C4-2B (cell line): ENCODE results near the gene SMOC1.

Experiments used
- H3K27ac ChIP-seq: fragments of 450-650 bp; 2 replicates; pipeline ENCODE4 v1.5.1; 2017
- ZFX ChIP-seq: fragments of 450-650 bp; IDR thresholded peaks from 2 replicates; pipeline ENCODE4 v1.6.1; 2017
- TF ChIP-seq, protein P1 (sequence below): fragments of 450-650 bp; conservative IDR thresholded peaks from 2 replicates; pipeline ENCODE4 v1.5.1; 2017; ENCODE audit warnings: mild to moderate bottlenecking

The SMOC1 gene

DNA sequence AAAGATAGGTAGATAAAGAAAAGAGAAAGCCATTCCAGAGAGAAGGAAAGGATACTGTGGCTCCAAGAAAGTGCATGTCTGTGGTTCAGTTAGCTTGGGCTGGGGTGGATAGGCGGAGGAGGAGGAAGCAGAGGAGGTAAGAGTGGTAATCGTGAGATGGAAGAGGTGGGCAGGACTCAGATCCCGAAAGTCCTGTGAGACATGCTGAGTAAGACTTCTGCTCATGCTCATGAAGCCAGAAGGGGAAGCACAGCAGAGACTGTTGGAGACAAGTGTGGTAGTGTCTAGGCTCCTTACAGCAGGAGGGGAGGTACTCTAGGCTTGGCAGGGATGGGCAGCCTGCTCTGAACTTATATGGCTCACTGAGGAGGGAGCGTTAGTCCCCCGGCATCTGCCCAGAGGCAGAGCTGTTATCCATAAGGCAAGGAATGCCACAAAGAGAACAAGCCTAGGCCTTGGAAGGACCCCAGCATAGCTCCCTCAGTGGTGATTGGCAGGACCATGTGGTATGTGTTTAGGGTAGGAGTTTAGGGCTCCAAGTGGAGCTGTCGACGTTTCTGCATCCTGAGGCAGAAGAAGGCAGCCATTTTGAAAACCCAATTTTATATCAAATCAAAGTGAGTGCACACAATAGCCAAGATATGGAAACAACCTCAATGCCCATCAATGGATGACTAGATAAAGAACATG, 135.3 kb downstream of the SMOC1 start:
- TF ChIP-seq, protein P1, sequence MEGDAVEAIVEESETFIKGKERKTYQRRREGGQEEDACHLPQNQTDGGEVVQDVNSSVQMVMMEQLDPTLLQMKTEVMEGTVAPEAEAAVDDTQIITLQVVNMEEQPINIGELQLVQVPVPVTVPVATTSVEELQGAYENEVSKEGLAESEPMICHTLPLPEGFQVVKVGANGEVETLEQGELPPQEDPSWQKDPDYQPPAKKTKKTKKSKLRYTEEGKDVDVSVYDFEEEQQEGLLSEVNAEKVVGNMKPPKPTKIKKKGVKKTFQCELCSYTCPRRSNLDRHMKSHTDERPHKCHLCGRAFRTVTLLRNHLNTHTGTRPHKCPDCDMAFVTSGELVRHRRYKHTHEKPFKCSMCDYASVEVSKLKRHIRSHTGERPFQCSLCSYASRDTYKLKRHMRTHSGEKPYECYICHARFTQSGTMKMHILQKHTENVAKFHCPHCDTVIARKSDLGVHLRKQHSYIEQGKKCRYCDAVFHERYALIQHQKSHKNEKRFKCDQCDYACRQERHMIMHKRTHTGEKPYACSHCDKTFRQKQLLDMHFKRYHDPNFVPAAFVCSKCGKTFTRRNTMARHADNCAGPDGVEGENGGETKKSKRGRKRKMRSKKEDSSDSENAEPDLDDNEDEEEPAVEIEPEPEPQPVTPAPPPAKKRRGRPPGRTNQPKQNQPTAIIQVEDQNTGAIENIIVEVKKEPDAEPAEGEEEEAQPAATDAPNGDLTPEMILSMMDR: no peak
- no peak for TF ChIP-seq ZFX
- no peak overlapping the region for H3K27ac ChIP-seq

DNA sequence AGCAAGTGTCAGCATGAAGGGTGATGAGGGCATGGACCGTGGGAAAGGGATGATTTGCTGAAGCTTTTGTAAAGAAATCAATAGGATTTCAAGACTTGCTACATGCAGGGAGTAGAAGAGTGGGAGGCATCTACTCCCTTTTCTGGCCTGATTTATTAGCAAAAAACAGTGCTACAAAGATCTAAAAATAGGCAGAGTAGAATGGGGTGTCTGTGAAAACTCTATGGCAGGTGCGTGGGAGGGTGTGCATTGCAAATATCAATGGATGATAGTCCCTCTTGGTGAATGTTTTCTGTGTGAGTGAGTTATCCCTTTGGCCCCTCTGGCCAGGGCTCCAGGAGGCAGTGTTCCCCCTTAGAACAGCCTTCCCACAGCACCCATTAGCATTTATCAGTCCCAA, 139.0 kb downstream of the SMOC1 start:
- TF ChIP-seq ZFX: no peak
- TF ChIP-seq, protein P1: no peak
- no peak overlapping the region for H3K27ac ChIP-seq

DNA sequence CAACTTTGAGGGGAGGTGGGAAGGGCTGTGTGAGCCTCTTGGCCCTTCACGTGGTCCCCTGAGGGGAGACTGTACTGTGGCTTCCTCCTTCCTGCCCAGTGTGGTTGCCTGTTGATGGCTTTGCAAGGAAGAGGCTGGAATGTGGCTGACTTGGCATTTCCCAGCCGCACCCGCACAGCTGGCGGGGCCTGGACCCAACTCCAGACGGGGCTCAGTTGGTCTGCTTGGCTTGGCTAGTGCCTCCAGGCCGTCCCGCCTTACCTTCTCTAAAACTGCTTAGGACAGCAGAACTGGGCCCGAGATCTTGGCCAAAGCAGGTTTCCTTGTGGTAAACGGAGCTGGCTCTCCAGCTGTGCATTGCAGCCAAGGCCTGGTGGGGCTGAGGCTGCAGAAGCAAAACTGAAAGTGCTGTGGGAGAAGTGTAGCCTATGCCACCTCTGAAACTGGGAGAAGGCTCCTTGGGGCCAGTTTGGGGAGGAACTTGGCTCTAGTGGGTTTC, 139.5 kb downstream of the SMOC1 start:
- H3K27ac ChIP-seq: no peak overlapping the region
- TF ChIP-seq ZFX: no peak
- TF ChIP-seq, protein P1: no peak

DNA sequence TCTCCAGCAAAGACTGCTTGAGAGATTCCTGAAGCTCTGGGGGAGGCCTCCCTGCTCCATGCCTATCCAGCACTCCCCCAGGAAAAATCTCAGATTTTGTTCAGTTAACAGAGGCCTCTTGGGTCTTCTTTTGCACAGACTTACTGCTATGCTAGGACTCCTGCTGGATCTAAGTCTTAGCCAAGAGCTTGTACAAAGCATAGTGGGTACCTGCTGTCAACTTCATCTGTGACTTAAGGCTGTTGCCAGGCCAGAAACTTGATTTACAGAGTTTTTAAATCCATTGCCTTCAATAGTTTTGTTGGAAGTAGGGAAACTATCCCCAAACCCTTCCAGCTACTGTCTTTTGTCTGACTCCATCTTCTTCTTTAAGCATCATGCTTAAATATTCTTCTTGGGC, 140.5 kb downstream of the SMOC1 start:
- no peak overlapping the region for H3K27ac ChIP-seq

DNA sequence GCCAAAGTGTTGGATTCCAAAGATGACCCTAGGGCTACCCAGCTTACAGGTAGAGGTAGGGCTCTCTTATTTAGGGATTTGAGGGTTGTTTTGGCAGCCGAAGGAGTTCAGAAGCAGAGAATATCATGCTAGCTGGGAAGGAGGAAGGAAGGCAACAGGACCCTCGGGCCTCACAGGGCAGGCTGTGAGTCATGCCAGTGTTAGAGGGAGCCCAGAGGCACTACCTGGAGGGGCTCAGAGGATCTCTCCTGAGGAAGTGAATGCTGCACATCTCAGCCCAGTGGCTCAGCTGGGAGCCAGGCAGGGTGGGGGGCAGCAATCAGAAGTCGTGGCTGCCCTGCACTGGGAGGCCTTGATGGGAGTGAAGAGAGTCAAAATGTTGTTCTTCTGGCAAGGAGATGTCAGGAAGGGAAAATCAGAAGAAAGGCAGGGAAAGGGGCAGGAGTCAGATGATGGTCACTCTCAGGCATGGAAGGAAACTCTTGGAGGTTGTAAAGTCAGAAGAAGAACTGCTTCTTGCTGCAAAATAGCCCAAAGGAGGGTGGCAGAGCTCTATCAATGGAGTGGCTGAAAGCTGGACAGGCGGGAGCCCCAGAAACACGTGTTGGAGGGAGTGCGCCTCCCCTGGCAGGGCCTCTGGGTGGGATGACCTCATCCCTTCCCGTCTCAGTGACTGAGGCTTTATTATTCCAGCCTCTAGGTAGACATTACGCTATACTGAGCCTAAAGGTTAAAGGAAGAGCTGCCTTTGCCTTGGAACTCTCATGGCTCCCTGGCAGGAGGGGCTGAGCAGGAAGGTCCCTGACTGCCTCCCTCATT, 141.3 kb downstream of the SMOC1 start:
- H3K27ac ChIP-seq: no peak overlapping the region
- TF ChIP-seq ZFX: no peak
- TF ChIP-seq, protein P1: no peak

More for the DNA sequence above, 140.5 kb downstream of the SMOC1 start:
- TF ChIP-seq, protein P1: no peak
- no peak for TF ChIP-seq ZFX

DNA sequence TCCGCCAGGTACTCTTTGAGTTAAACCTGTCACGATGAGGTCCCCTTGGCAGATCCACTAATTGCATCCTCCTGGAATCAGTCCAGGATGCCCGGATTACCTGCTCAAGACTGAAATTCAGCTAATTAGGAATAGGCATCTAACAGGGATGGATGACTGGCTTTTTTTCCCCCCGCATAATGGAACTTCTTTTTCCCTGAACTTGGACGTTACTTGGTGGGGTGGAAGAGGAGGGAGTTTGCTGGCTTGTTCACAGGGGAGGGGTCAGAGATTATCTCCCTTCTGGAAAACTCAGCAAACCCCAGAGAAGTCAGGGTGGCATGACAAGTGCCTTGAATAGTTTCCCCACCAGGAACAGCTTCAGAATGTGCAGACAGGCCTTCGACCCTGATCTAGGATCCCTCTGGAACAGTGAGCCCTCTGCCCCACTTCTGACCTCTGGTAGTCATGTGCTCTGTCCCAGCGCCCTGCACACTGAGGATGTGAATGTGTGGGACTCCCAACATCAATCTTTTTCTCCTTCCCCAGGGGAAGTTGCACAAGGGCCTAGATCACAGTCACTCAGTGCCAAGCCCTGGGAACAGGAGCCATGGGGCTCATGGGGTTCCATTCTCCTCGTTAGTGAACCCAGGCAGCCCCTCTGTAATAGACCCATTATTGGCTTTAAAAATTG, 142.5 kb downstream of the SMOC1 start:
- H3K27ac ChIP-seq: no peak overlapping the region

More for the DNA sequence above, 142.5 kb downstream of the SMOC1 start:
- TF ChIP-seq, protein P1: no peak
- TF ChIP-seq ZFX: no peak
